NB4 (cell line): ENCODE results near the gene TAF6L.

Experiments used
- CTCF ChIP-seq: IDR thresholded peaks from one replicate; pipeline ENCODE4 v1.5.1; 2012; ENCODE audit warnings: low read depth, low read length
- MAX ChIP-seq: IDR thresholded peaks from 2 replicates; pipeline ENCODE4 v1.6.1; 2011; ENCODE audit warnings: low read depth, low read length

- no peak for TF ChIP-seq CTCF
- no peak for TF ChIP-seq MAX
These were observed 43.4 kb upstream of the TAF6L start for GRCh38 chr11:62727872-62728170.
